Measurements from ENCODE around the gene CATSPERZ. TPM values are rescaled to one million over a fixed set of nuclear protein-coding genes. Genes with fewer than 3 reads are reported as not detected.

Gene CATSPERZ
- polyA plus RNA-seq, 1 donor from 2014 or later: not detected

GRCh38 chr11:64276653-64277431, 23.3 kb upstream of the CATSPERZ start:
- Histone ChIP-seq H3F3A (ENCODE audit: insufficient read depth, low read length, poor library complexity, severe bottlenecking) (no peaks in the 10 kb centered on the region), H3K36me3 (ENCODE audit: insufficient read depth, low read length) (no peaks in the 10 kb centered on the region), H3K9me3 (ENCODE audit: low read length) (no peaks in the 10 kb centered on the region), H3K79me2 (replicated peaks; ENCODE audit: insufficient read depth, low read length) (no peaks in the 10 kb centered on the region), H3K27ac (ENCODE audit: low read length) (no peak overlapping the region), H3K4me2 (ENCODE audit: low read length) (no peak overlapping the region), H3K4me3 (ENCODE audit: low read length) (no peak overlapping the region), H4K20me1 (ENCODE audit: insufficient read depth) (no peaks in the 10 kb centered on the region), H3K9ac (ENCODE audit: low read length) (no peak overlapping the region), H2AFZ (ENCODE audit: low read depth, low read length) (no peak overlapping the region), H3K9me2 (ENCODE audit: insufficient read depth, low read length) (no peaks in the 10 kb centered on the region), H3K27me3 (ENCODE audit: insufficient read depth, low read depth, low read length) (no peaks in the 10 kb centered on the region)
- TF ChIP-seq POLR2AphosphoS5 (IDR thresholded peaks at IDR 0.05) (no peak), EP300 (conservative IDR thresholded peaks at IDR 0.05; ENCODE audit: poor library complexity, severe bottlenecking) (no peak), CTCF (IDR thresholded peaks at IDR 0.05; ENCODE audit: poor library complexity, severe bottlenecking) (no peak), MXI1 (conservative IDR thresholded peaks at IDR 0.05; ENCODE audit: poor library complexity, severe bottlenecking) (no peak), TAF1 (IDR thresholded peaks at IDR 0.05; ENCODE audit: low read depth) (no peak), RAD21 (conservative IDR thresholded peaks at IDR 0.05) (no peak), SMC3 (conservative IDR thresholded peaks at IDR 0.05; ENCODE audit: poor library complexity) (no peak), EZH2 (IDR thresholded peaks at IDR 0.05; ENCODE audit: borderline replicate concordance, insufficient read depth, low read length, poor library complexity, severe bottlenecking) (no peak), REST (IDR thresholded peaks at IDR 0.05; ENCODE audit: borderline replicate concordance) (no peak)

- H3K27ac ChIP-seq (ENCODE audit: low read length): no peak overlapping the region
- H4K20me1 ChIP-seq (ENCODE audit: insufficient read depth): no peaks in the 10 kb centered on the region
- H3K4me2 ChIP-seq (ENCODE audit: low read length): no peak overlapping the region
- H3K9me3 ChIP-seq (ENCODE audit: low read length): no peaks in the 10 kb centered on the region
- H3K27me3 ChIP-seq (ENCODE audit: insufficient read depth, low read depth, low read length): no peaks in the 10 kb centered on the region
- no peak for TF ChIP-seq RAD21 (conservative IDR thresholded peaks at IDR 0.05)
- no peak for TF ChIP-seq MXI1 (conservative IDR thresholded peaks at IDR 0.05; ENCODE audit: poor library complexity, severe bottlenecking)
- TF ChIP-seq SMC3 (conservative IDR thresholded peaks at IDR 0.05; ENCODE audit: poor library complexity): no peak
- no peak for TF ChIP-seq EZH2 (IDR thresholded peaks at IDR 0.05; ENCODE audit: borderline replicate concordance, insufficient read depth, low read length, poor library complexity, severe bottlenecking)
- TF ChIP-seq EP300 (conservative IDR thresholded peaks at IDR 0.05; ENCODE audit: poor library complexity, severe bottlenecking): no peak
- TF ChIP-seq POLR2AphosphoS5 (IDR thresholded peaks at IDR 0.05): no peak
- no peak for TF ChIP-seq REST (IDR thresholded peaks at IDR 0.05; ENCODE audit: borderline replicate concordance)
- TF ChIP-seq TAF1 (IDR thresholded peaks at IDR 0.05; ENCODE audit: low read depth): no peak
- TF ChIP-seq CTCF (IDR thresholded peaks at IDR 0.05; ENCODE audit: poor library complexity, severe bottlenecking): no peak
- no peaks in the 10 kb centered on the region for H3F3A ChIP-seq (ENCODE audit: insufficient read depth, low read length, poor library complexity, severe bottlenecking)
- no peak overlapping the region for H3K9ac ChIP-seq (ENCODE audit: low read length)
- H2AFZ ChIP-seq (ENCODE audit: low read depth, low read length): no peak overlapping the region
- no peak overlapping the region for H3K4me3 ChIP-seq (ENCODE audit: low read length)
- peaks cover 5% of the 10 kb centered on the region for H3K79me2 ChIP-seq (replicated peaks; ENCODE audit: insufficient read depth, low read length)
- no peaks in the 10 kb centered on the region for H3K36me3 ChIP-seq (ENCODE audit: insufficient read depth, low read length)
- no peaks in the 10 kb centered on the region for H3K9me2 ChIP-seq (ENCODE audit: insufficient read depth, low read length)
Observed at GRCh38 chr11:64278576-64279190, 21.5 kb upstream of the CATSPERZ start.

Measured in neural cell (in vitro differentiated cells).